ENCODE results near the gene GGT1. TPM values are rescaled to one million over a fixed set of nuclear protein-coding genes. Genes with fewer than 3 reads are reported as not detected.

GGT1 gene
- total and polyA plus RNA-seq, 2 of the 8 experiments (the other 6 are each of a cell fraction or from before 2014, with no cell fraction given) = 14.4 to 29.2 TPM

GRCh38 chr22:24553597-24554312 lies 49.2 kb upstream of the GGT1 start:
- Histone ChIP-seq H3K23ac (ENCODE audit: insufficient read length) (no peak overlapping the region), H3K4me2 (ENCODE audit: insufficient read depth in 1 of 2, low read depth in 2 of 2, low read length in 2 of 2) (peak overlapping the region; percentile 84 to 90), H2AK5ac (ENCODE audit: low read depth, low read length) (peak overlapping the region; percentile 33; the same call in 1 of the 2 replicates), H3K79me1 (ENCODE audit: low read depth, low read length) (peaks cover 26% of the 10 kb centered on the region), H3K4me1 (replicated peaks in 1 of 4; ENCODE audit: control insufficient read depth in 3 of 4, insufficient read depth in 4 of 4, low read length in 3 of 4) (peaks cover 0 to 16% (median 3%) of the 10 kb centered on the region in 4 experiments; a peak in 6 of 7 replicates), H4K5ac (ENCODE audit: insufficient read length, low read depth, low read length) (no peak overlapping the region), H2BK12ac (ENCODE audit: low read depth, low read length) (no peak overlapping the region), H3K56ac (replicated peaks; ENCODE audit: insufficient read length, low read depth, low read length) (no peak overlapping the region), H3K79me2 (ENCODE audit: control insufficient read depth in 1 of 2, insufficient read depth in 2 of 2, low read length in 2 of 2) (peaks cover 32 to 78% of the 10 kb centered on the region in 2 experiments), H3K18ac (ENCODE audit: extremely low read depth, low read length) (no peak overlapping the region), H3K27me3 (replicated peaks in 1 of 4; ENCODE audit: control insufficient read depth in 3 of 4, extremely low read depth in 1 of 4, insufficient read depth in 3 of 4, low read length in 3 of 4) (no peaks in the 10 kb centered on the region; a peak in 1 of 7 replicates), H3K14ac (ENCODE audit: insufficient read length) (no peak overlapping the region), H2BK20ac (ENCODE audit: low read length) (no peak overlapping the region), H3K9me3 (ENCODE audit: insufficient read depth in 2 of 2, low read depth in 1 of 2, low read length in 1 of 2) (no peaks in the 10 kb centered on the region), H3K4ac (replicated peaks; ENCODE audit: insufficient read length, low read depth, low read length) (no peak overlapping the region), H2BK5ac (ENCODE audit: low read depth, low read length) (0 out of 2 replicates have a peak overlapping the region, but pooled peaks have one; percentile 29), H4K91ac (replicated peaks; ENCODE audit: insufficient read length, low read length) (no peak overlapping the region), H3K9ac (replicated peaks in 1 of 4; ENCODE audit: extremely low read depth in 1 of 4, low read depth in 3 of 4, low read length in 3 of 4) (peak overlapping the region; percentile 76 to 93 (median 80)), H3K27ac (ENCODE audit: low read depth, low read length) (no peak overlapping the region), H4K20me1 (replicated peaks in 1 of 2; ENCODE audit: control insufficient read depth in 1 of 2, insufficient read depth in 2 of 2, low read length in 2 of 2) (peaks cover 10 to 29% of the 10 kb centered on the region in 2 experiments), H2BK120ac (replicated peaks; ENCODE audit: low read depth, low read length) (no peak overlapping the region), H3K23me2 (ENCODE audit: low read depth, low read length) (peaks cover 17% of the 10 kb centered on the region), H4K8ac (ENCODE audit: extremely low read depth, insufficient read depth, low read length) (no peak overlapping the region), H3K4me3 (ENCODE audit: extremely low read depth in 1 of 4, insufficient read depth in 2 of 4, low read depth in 3 of 4, low read length in 4 of 4) (peak overlapping the region; percentile 75 to 96 (median 95); a peak in 7 of 8 replicates), H2BK15ac (ENCODE audit: low read length) (no peak overlapping the region), H2AFZ (ENCODE audit: low read length) (no peak overlapping the region), H3K36me3 (ENCODE audit: control insufficient read depth in 2 of 4, insufficient read depth in 4 of 4, low read length in 3 of 4) (peaks cover 2 to 16% (median 13%) of the 10 kb centered on the region in 4 experiments; a peak in 7 of 8 replicates)
- 92% methylated on average over 11 of the region's 12 CpGs; no CpG with 5 or more reads in 1 of the 2 experiments for WGBS, 2 experiments (ENCODE audit: extremely low coverage in 1 of 2, insufficient coverage in 1 of 2, insufficient read length in 1 of 2, insufficient replicate concordance in 2 of 2, low coverage in 1 of 2, low lambda C conversion rate in 2 of 2, missing lambda C conversion rate in 1 of 2)
- no peak for DNase-seq (ENCODE audit: low read depth in 1 of 2, low spot score in 2 of 2)
- FAIRE-seq = no peak
- CTCF ChIA-PET (ENCODE audit: partially characterized antibody) = interaction anchor here (0.9 to 1.3 kb wide), 3 partner anchors 16 to 131 kb away, joined by 3 to 6 read pairs (median 3); no protein-coding TSS in a partner anchor
- POLR2A ChIA-PET (ENCODE audit: partially characterized antibody) = interaction anchor here (0.9 to 5.4 kb wide), 10 partner anchors 8 to 283 kb away, joined by 3 to 91 read pairs (median 5); partner anchors contain the start of gene SPECC1L
- TF ChIP-seq KDM5A (IDR thresholded peaks at IDR 0.05; ENCODE audit: low read length) (no peak), POLR2AphosphoS5 (IDR thresholded peaks at IDR 0.05; ENCODE audit: low read depth, low read length) (peak; percentile 8; the same call in 1 of the 2 replicates)

Measured in H1 (cell line).